ENCODE data around the gene MMD.
"Not testable (repeated sequence)": the region's sequence is repeated elsewhere in the genome, so short reads cannot be mapped to it uniquely, and the experiment has no call there.

MMD gene

GRCh38 chr17:55405600-55405999 lies 16.0 kb downstream of the MMD start:
- Histone ChIP-seq H3K79me2 (ENCODE audit: insufficient read depth, low read length) (no peaks in the 10 kb centered on the region), H3F3A (ENCODE audit: insufficient read depth) (no peaks in the 10 kb centered on the region), H3K4me3 (ENCODE audit: insufficient read depth, low read length, poor library complexity, severe bottlenecking) (no peak overlapping the region), H3K27me3 (ENCODE audit: low read length) (no peaks in the 10 kb centered on the region), H3K9me2 (replicated peaks; ENCODE audit: insufficient read depth, low read length) (no peaks in the 10 kb centered on the region), H3K9me3 (ENCODE audit: insufficient read depth, low read length) (no peaks in the 10 kb centered on the region), H3K27ac (ENCODE audit: low read depth, low read length) (no peak overlapping the region), H4K20me1 (ENCODE audit: low read depth, low read length) (no peaks in the 10 kb centered on the region), H3K4me2 (ENCODE audit: low read depth, low read length, poor library complexity, severe bottlenecking) (no peak overlapping the region), H3K9ac (ENCODE audit: low read length) (no peak overlapping the region), H3K36me3 (ENCODE audit: low read length) (peaks cover 9% of the 10 kb centered on the region), H2AFZ (ENCODE audit: low read depth, low read length, severe bottlenecking) (no peak overlapping the region)
- no peak for TF ChIP-seq CTCF (IDR thresholded peaks at IDR 0.05; ENCODE audit: insufficient read depth, low read length, poor library complexity, severe bottlenecking)
- TF ChIP-seq EZH2phosphoT487 (conservative IDR thresholded peaks at IDR 0.05; ENCODE audit: low read length): no peak

- H3K9ac ChIP-seq (ENCODE audit: low read length); H3K4me2 ChIP-seq (ENCODE audit: low read depth, low read length, poor library complexity, severe bottlenecking); H3K27ac ChIP-seq (ENCODE audit: low read depth, low read length); H3K9me2 ChIP-seq (replicated peaks; ENCODE audit: insufficient read depth, low read length); H3K36me3 ChIP-seq (ENCODE audit: low read length); H3K4me3 ChIP-seq (ENCODE audit: insufficient read depth, low read length, poor library complexity, severe bottlenecking); H3K79me2 ChIP-seq (ENCODE audit: insufficient read depth, low read length); H3F3A ChIP-seq (ENCODE audit: insufficient read depth); H3K9me3 ChIP-seq (ENCODE audit: insufficient read depth, low read length); H3K27me3 ChIP-seq (ENCODE audit: low read length); H4K20me1 ChIP-seq (ENCODE audit: low read depth, low read length); H2AFZ ChIP-seq (ENCODE audit: low read depth, low read length, severe bottlenecking): not testable (repeated sequence)
These were observed 17.4 kb downstream of the MMD start for GRCh38 chr17:55404197-55404596.

- Histone ChIP-seq H3K79me2 (ENCODE audit: insufficient read depth, low read length) (no peaks in the 10 kb centered on the region), H3K36me3 (ENCODE audit: low read length) (no peaks in the 10 kb centered on the region; the same call in 1 of the 2 replicates), H3K27me3 (ENCODE audit: low read length) (no peaks in the 10 kb centered on the region), H3K9ac (ENCODE audit: low read length) (no peak overlapping the region), H3K9me3 (ENCODE audit: insufficient read depth, low read length) (no peaks in the 10 kb centered on the region), H4K20me1 (ENCODE audit: low read depth, low read length) (no peaks in the 10 kb centered on the region), H3K4me3 (ENCODE audit: insufficient read depth, low read length, poor library complexity, severe bottlenecking) (no peak overlapping the region), H3F3A (ENCODE audit: insufficient read depth) (no peaks in the 10 kb centered on the region), H3K9me2 (replicated peaks; ENCODE audit: insufficient read depth, low read length) (no peaks in the 10 kb centered on the region), H3K27ac (ENCODE audit: low read depth, low read length) (no peak overlapping the region), H3K4me2 (ENCODE audit: low read depth, low read length, poor library complexity, severe bottlenecking) (no peak overlapping the region), H2AFZ (ENCODE audit: low read depth, low read length, severe bottlenecking) (no peak overlapping the region)
- TF ChIP-seq EZH2phosphoT487 (conservative IDR thresholded peaks at IDR 0.05; ENCODE audit: low read length) (no peak), CTCF (IDR thresholded peaks at IDR 0.05; ENCODE audit: insufficient read depth, low read length, poor library complexity, severe bottlenecking) (no peak)
These were observed 19.3 kb downstream of the MMD start for GRCh38 chr17:55402374-55402773.

DNA sequence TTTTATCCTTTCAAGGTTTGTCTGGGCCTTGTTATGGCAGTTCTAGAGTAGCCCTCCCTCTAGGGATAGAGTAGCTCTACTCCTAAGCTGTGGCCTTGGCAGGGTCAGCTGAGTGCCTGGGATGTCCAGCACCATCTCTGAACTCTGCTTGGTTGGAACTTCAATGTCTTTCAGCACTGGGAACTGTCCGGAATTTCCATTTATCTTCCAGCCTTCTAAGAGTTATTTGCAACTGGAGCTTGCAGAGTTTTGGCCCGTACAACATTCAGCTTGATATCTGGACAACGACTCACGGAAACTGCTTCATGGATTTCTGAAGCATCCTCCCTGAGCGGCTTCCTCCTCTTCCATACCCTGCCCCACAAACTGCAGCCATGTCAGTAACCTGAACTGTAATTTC lies 22.9 kb downstream of the MMD start:
- Histone ChIP-seq H3K27me3 (ENCODE audit: low read length) (no peaks in the 10 kb centered on the region), H3K4me3 (ENCODE audit: insufficient read depth, low read length, poor library complexity, severe bottlenecking) (no peak overlapping the region), H3F3A (ENCODE audit: insufficient read depth) (no peaks in the 10 kb centered on the region), H2AFZ (ENCODE audit: low read depth, low read length, severe bottlenecking) (no peak overlapping the region), H3K27ac (ENCODE audit: low read depth, low read length) (no peak overlapping the region), H3K4me2 (ENCODE audit: low read depth, low read length, poor library complexity, severe bottlenecking) (no peak overlapping the region), H3K9me2 (replicated peaks; ENCODE audit: insufficient read depth, low read length) (no peaks in the 10 kb centered on the region), H3K79me2 (ENCODE audit: insufficient read depth, low read length) (no peaks in the 10 kb centered on the region), H3K9ac (ENCODE audit: low read length) (no peak overlapping the region), H3K9me3 (ENCODE audit: insufficient read depth, low read length) (no peaks in the 10 kb centered on the region), H3K36me3 (ENCODE audit: low read length) (no peaks in the 10 kb centered on the region; the same call in 1 of the 2 replicates), H4K20me1 (ENCODE audit: low read depth, low read length) (no peaks in the 10 kb centered on the region)
- TF ChIP-seq CTCF (IDR thresholded peaks at IDR 0.05; ENCODE audit: insufficient read depth, low read length, poor library complexity, severe bottlenecking) (no peak), EZH2phosphoT487 (conservative IDR thresholded peaks at IDR 0.05; ENCODE audit: low read length) (no peak)

Measured in SU-DHL-6 (cell line).